GM19395 (cell line): ENCODE measurements around the gene ZBTB8A.
"Not testable (repeated sequence)": the region's sequence is repeated elsewhere in the genome, so short reads cannot be mapped to it uniquely, and the experiment has no call there.

Source experiments
- ATAC-seq: cut with Tn5 transposase; IDR thresholded peaks from one replicate; pipeline ENCODE4 v1.9.1; 2021; ENCODE audit warnings: mild to moderate bottlenecking, moderate library complexity; ENCODE audit not compliant: unreplicated experiment

Gene ZBTB8A

DNA sequence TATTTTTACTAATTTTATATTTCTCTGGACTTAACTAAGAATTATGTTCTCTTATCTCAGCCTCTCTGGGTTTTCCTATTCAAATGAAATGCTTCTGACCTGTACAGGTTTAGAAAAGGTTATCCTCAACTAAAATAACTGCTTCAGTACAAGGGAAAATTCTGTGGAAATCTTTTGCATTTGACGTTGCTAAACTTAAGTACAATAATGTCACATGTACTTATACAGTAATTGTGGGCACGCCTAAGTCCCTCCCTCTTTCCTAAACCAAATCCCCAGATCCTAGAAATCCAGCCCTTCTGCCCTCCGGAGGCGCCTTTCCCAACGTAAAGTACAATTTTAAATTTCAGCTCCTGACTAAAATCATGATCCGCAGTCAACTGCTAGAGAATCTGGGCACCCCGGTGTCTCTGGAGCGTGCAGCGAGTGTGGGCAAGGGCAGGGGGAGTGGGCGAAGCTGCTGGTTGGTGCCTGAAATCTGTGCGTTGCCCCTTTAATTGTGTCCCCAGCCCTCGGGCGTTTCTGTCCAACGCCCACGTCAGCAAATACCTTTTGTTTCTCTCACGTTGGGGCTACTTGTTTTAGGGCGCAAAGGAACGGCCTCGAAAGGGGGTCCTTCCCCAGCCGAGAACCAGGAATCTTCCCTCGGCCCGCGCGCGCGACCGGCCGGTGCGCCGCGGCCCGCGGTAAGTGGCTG, at the start of gene ZBTB8A:
Gene ZBTB8A (plus strand): TSS at position 541 of the 697 bp plus-strand sequence. CDS start 53,505 bp downstream, outside the sequence.
- no peak for ATAC-seq

DNA sequence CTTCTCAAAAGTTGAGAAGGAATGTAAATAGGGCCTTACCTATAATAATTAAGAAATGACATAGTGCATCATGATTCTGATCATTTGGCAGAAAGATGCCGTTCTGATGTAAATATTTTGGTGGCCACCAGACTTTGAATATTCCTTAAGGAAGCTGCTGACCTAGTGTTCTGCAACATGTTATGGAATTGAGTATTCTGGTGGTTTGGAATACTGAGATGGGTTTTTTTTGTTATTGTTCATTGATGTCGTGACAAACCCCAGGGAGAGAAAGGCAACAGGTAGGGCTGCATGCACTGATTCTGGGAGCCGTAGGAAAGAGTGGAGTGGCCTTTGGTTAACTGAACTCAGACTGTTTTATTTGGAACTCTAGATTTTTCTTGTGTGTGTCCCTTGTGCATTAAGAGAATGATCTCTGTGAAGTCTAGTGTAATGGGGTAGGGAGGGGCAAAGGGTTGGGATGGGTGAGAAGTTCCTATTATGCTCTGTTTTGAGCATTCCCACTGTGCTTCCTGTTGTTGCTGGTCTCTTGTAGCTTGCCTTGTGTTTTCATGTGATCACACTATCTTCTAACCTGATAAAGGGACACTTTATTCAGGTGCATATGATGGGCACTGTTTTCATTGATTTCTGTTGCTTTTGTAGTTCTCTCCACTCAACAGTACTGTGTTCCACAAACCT, 49.3 kb upstream of the ZBTB8A start:
- ATAC-seq = no peak

DNA sequence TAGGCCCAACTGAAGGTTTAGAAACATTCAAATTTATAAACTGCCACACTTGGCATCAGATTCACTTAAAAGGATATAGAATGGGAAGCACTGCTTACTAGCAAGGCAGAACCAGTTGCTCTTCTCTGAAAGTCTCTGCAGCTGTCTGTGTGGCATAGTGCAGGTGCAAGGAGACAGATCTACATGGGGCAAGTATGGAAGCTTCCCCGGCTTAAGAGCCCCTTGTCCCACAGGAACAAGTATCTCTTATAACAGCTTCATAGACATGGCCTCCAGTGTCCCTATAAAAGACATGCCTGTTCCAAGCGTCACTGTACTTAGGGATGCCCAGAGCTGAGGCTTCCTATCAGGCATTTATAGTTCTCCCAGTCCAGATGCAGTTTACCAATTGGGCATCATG, 47.8 kb upstream of the ZBTB8A start:
- no peak for ATAC-seq

DNA sequence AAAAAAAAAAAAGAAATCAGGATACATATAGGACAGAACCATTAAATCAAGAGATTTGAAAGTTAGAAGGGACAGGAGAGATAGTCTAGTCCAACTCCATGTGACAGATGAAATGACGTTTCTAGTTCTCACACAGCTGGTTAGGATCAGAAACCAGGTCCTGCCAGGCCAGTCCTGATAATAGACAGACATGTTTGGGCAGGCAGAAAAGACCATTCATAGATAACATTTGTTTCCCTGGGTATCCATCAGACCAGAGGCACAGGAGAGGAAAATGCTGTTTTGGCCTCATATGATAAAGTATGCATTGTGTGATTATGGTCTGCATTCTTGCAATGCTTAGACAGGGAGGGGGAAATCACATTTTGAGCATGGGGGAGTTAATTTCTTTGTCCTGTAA, 45.0 kb upstream of the ZBTB8A start:
- ATAC-seq = no peak

DNA sequence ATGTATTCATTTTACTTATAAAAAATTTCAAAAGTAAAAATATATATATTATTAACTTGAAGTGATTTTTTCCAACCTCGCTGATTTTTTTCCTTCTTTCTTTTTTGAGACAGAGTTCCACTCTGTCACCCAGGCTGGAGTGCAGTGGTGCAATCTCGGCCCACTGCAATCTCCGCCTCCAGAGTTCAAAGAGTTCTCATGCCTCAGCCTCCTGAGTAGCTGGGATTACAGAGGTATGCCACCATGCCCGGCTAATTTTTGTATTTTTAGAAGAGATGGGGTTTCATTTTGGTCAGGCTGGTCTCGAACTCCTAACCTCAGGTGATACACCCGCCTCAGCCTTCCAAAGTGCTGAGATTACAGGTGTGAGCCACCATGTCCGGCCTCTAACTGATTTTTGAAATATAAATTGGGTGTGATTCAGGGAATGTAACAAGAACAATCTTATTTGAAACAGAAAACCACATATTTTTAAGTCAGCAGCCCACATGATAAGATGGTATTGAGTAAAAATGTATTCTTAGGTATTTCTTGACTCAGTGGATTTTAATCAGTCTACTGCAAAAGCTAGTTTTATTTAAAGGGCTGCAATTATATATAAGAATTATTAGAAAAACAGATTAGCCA, 44.4 kb upstream of the ZBTB8A start:
- no peak for ATAC-seq

DNA sequence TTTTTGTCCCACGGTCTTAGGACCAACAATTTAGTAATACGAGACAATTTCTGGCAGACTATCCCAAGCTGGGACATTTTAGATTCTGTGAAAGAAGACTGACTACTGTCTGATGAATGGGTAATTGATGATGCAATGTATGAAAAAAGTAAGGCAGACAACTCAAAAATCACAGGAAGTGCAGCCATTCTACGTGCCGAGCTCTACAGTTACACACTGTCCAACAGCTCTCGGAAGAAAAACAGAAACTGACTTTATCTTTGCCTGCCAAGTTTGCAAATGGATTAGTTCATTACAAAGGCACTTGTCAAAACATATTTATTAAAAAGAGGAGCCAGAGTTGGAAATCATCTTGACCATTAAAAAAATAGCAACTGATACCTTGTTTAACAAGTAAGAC, 43.1 kb upstream of the ZBTB8A start:
- ATAC-seq = no peak

DNA sequence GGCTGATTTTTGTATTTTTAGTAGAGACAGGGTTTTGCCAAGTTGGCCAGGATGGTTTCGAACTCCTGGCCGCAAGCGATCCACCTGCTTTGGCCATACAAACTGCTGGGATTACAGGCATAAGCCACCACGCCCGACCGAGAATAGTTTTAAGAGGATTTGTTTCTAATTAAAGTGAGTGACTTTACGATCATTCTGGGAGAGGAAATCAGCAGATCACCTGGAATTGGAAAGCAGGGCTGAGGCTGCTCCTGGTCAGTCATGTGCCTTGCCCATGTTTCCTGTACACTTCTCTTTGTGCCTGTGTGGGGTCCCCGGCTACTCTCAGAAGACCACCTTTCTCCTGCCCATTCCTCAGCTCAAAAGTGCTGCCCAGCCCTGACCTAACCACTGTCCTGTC, 40.5 kb upstream of the ZBTB8A start:
- ATAC-seq = no peak

DNA sequence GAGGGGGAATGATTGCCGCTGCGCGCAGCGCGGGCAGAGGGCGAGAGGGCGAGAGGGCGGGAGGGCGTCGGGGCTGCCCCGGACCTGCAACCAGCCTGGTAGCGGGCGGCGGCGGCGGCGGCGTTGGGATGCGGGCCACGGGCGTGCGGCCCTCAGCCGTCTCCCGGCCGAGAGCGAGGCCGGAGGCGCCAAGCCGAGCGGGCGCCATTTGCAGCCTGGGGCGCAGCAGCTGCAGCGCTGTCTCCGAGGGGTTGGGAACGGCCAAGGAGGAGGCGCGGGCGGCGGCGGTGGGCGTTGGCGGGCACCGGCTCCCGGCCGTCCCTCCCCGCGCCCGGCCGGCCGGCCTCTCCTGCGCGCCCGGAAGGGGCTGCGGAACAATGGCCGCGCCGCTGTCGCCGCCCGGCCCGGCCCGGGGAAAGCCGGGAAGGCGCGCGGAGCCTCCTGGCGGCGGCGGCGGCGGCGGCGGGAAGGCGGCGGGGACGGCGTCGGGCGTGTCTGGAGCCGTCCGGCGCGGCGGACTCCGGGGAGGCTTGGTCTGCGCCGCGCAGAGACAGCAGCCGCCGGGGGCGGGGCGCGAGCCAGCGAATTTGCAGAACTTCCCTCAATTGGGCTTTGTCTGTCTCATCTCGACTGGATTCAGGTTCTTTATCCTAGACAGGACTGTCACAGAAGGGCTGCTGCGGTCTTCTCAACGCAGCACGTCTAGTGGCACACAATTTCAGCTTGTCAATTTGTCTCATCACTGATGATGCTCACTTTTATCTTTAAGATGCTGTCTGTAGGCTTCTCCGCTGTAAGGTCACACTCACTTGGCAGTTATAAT, 38.6 kb upstream of the ZBTB8A start:
- ATAC-seq = no peak

DNA sequence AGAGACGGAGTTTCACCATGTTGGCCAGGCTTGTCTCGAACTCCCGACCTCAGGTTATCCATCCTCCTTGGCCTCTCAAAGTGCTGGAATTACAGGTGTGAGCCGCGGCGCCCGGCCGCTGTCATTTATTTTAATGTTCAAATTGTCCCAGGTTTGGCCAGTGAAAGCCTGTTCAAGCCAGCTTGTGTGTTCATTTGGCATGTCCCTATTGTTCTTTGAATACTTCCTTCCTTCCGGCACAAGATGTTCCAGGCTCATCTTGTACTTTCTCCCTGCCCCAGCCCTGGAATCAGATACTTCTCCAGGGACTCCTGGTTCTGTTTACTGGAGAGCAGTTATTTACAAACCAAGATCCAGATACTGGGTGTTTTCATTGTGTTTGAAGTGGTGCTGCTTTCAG, 37.4 kb upstream of the ZBTB8A start:
- ATAC-seq = no peak

DNA sequence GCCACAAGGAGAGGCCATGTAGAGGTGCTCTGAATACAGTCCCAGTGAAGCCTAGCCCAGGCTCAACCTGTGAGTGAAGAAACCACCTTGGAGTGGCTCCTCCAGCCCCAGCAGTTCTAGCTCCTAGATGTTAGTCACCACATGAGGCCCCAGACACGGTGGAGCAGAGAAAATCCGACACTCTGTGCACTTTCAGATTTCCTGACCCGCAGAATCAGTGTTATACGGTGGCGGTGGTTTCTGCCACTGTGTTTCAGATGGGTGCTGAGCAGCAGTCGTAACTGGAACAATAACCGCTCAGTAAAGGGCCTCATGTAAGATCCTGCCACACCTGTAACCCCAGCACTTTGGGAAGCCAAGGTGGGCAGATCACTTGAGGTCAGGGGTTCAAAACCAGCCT, 36.1 kb upstream of the ZBTB8A start:
- ATAC-seq = no peak

DNA sequence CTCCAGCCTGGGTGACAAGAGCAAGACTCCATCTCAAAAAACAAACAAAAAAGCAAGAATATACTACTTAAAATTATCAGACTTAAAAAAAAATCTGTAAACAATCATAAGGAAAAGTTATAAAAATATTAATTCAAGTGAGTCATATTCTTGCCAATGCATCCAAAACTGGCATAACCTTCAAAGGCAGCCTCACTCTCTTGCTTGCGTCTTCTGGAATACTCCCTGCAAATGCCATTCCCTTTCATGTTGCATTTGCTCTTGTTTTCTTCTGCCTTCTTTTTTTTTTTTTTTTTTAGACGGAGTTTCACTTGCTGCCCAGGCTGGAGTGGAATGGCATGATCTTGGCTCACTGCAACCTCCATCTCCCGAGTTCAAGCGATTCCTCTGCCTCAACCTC, 32.2 kb upstream of the ZBTB8A start:
- no peak for ATAC-seq

DNA sequence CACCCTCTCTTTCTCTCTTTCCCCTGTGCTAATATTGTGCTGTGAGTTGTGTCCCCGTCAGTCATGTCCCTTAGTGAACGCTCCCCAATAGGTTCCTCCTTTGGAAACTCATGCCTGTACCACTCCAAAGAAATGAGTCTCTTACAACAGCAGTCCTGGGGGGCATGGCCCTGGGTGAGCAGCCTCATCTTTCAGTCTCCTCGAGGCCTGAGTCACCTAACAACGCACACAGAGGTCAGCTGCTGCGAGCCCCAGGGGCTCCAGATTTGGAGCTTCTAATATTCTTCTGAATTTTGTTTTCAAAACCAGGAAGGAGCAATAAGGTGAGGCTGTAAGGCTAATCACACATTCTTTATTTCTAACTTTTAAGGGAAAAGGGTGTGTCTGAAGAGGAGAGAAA, 30.5 kb upstream of the ZBTB8A start:
- no peak for ATAC-seq

DNA sequence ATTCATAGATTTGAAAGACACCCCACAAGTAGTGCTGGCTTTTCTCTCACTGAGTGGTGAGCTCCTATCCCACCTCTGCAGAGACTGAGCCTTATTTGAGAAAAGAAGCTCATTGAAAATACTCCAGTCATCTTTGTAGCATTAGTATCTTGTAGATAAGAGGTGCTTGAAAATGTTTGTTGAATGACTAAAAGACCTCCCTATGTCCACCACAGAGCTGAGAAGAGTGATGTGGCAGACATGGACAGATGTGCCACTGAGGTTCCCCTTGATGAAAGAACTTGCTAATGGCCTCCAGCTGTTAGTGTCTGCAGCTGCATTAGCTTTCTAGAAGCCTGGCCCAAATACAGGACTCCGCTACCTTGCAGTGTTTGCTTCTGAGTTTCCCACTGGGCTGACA, 29.3 kb upstream of the ZBTB8A start:
- ATAC-seq = no peak

DNA sequence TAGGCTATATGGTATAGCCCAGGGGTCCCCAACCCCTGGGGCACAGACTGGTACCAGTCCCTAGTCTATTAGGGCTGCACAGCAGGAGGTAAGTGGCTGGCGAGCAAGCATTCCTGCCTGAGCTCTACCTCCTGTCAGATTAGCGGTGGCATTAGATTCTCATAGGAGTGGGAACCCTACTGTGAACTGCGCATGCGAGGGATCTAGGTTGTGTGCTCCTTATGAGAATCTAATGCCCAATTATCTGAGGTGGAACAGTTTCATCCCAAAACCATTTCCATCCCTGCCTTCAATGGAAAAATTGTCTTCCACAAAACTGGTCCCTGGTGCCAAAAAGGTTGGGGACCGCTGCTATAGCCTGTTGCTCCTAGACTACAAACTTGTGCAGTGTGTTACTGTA, 22.8 kb upstream of the ZBTB8A start:
- ATAC-seq = no peak

DNA sequence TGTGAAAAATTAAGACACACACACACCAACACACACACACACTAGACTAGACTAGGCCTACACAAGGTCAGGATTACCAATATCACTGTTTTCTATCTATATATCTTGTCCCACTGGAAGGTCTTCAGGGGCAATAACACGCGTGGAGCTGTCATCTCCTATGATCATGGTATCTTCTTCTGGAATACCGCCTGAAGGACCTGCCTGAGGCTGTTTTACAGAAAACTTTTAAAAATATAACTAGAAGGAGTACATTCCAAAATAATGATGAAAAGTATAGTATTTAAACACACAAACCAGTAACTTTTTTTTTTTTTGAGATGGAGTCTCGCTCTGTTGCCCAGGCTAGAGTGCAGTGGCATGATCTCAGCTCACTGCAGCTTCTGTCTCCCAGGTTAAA, 20.3 kb upstream of the ZBTB8A start:
- no peak for ATAC-seq

DNA sequence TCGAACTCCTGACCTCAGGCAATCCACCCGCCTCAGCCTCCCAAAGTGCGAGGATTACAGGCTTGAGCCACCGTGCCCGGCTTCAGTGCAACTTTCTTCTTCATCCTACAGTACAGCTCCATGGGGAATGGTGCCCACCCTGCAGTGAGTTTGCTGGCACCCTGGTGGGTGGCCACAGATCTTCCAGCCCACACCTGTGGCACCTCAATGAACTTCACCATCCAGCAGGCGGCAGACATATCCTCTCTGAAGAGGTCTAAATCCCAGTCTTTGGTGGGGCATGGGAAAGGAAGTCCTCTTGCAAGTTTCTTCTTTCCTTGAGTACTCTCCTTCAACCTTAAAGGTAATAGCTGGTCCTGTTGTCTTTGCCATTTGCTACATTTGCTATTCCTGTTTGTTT, 18.1 kb upstream of the ZBTB8A start:
- ATAC-seq = no peak

DNA sequence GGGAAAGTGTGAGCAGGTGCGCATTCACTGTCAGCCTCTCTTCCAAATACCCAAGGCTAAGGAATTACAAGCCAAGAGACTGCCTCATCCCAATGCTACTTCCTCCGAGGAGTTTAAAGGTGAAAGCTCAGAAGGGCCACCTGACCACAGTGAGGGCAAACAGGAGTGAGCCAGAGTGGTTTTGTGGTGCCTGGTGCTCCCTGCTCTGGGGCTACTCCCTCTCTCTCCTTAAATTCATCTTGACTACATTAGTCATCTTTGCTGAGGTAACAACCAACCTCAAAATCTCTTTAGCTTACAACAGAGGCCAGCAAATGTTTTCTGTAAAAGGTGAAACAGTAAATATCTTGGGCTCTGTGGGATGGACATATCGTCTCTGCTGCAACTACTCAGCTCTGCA, 14.2 kb upstream of the ZBTB8A start:
- no peak for ATAC-seq

DNA sequence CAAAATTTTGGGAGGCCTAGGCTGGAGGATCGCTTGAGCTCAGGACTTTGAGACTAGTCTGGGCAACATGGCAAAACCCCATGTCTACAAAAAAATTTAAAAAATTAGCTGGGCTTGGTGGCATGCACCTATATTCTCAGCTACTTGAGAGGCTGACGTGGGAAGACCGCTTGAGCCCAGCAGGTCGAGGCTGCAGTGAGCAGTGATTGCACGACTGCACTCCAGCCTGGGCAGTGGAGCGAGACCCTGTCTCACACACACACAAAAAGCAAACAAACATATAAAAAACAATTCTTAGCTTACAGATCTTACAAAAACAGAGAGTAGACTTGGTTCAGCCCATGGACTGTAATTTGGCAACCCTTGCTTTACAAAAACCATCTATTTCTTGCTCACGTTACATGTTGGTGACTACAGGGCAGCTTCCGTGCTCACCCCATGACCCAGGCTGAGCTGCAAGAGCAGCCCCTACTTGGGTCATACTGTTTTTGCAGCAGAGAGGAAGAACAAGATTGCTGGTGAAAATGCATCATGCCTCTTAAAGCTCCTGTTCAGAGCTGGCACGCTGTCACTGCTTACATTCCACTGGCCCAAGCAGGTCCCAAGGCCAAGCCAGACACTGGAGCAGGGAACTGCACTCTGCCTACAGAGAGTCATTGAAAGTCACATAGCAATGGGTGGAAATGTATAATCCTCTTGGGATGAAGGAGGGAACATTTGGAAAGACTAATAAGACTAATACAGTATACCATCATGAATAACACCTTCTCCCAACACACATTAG, 13.4 kb upstream of the ZBTB8A start:
- no peak for ATAC-seq

DNA sequence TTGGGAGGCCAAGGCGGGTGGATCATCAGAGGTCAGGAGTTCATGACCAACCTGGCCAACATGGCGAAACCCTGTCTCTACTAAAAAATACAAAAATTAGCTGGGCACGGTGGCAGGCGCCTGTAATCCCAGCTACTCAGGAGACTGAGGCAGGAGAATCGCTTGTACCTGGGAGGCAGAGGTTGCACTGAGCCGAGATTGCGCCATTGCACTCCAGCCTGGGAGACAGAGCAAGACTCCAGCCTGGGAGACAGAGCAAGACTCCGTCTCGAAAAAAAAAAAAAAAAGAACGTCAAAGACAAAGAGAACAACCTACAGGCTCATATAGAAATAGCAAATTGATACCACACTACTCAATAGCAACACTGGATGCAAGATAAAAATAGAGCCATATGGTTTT, 10.7 kb upstream of the ZBTB8A start:
- ATAC-seq = not testable (repeated sequence)

DNA sequence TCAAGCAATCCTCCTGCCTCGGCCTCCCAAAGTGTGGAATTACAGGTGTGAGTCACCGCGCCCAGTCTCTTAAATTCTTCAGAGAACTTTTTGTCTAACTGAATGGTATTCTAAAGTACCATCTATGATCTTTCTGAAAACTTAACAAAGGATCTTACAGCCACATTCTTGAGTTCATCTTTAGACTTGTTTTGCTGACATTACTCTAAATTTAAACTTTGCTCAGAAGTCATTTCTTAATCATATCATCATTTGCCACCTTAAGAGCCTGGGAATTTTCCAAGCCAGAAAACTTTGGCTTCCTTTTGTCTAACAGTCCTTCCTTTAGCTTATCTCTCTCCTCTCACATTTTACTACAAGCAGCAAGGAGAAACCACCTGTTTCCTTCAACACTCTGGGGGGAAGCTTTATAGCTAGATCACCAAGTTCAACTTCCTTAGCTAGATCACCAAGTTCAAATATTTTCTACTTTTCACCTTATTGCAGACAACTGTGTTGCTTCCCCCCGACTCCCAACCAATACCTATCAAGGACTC, 5.4 kb upstream of the ZBTB8A start:
- ATAC-seq = no peak
